HG02763 (cell line): ENCODE measurements around the gene APP.
A peak's percentile ranks its signal among the peaks of the same experiment; 100 is the strongest.

Source experiments
- ATAC-seq: cut with Tn5 transposase; IDR thresholded peaks from one replicate; pipeline ENCODE4 v1.9.1; 2021; ENCODE audit warnings: mild to moderate bottlenecking, moderate library complexity; ENCODE audit not compliant: unreplicated experiment

APP gene

GRCh38 chr21:26070822-26071425 lies 99.6 kb downstream of the APP start:
- ATAC-seq: peak; percentile 52

DNA sequence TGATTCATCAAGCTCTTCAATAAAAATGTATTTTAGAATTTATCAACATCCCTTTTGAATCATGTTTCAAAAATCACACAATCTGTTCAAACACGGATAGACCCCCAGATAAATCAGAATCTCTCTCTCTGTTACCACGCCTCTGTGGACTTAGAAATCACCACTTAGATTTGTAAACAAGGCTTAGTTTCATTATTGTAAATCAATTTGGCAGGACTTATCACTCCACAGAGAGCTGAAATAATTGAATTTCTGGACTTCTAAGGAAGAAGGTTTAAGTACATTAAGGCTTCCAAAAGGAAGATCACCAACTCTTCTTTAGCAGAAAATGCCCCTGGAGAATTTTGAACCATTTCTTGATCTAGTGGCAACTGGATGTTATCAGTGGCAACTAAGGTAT lies 100.4 kb downstream of the APP start:
- no peak for ATAC-seq

DNA sequence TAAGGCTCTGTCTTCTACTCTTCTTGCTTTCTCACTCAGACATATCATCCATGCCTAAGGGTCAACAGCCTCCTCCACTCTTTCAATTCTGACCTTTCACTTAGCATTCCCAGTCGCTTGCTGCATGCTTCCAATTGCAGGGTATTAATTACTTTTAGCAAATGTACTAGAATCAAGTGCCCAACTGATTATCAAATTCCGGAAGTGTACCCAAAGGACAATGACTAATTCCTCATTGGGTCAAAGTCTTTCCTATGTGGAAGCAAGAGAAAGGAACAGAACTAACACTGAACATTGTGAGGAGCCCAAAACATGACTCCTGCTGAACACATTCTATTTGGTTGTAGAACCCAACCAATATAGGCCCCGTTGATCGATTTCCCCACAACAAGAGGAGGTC lies 101.8 kb downstream of the APP start:
- no peak for ATAC-seq

DNA sequence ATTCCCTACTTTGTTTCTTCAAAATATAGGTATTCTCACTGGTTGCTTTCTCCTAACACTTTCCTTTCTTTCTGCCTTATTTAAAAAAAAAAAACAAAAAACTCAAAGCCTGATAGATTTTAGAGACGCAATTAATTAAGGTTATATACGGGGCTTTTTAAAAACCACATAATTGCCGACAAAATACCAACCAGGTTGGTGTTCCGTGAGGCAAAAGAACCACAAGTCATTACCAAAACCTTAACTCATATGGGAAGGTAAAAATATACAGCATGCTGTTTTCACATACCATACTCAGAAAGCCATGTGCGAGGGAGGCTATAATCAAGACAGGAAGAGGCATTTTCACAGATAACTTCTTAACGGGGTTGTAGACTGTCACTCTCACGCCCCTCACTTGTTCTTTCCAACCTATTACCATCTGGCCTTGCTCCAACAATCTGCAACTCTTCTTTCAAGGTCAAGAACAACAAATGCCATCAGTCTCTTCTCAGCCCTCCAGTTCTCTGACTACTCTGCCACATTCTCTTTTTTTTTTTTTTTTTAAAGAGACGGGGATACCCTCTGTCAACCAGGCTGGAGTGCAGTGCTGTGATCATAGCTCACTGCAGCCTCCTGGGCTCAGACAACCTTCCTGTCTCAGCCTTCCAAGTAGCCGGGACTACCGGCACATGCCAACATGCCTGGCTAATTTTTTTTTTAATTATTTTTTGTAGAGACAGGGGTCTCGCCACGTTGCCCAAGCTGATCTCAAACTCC lies 102.6 kb downstream of the APP start:
- no peak for ATAC-seq

- ATAC-seq: no peak
Measured at GRCh38 chr21:26064506-26064905, 106.1 kb downstream of the APP start.

DNA sequence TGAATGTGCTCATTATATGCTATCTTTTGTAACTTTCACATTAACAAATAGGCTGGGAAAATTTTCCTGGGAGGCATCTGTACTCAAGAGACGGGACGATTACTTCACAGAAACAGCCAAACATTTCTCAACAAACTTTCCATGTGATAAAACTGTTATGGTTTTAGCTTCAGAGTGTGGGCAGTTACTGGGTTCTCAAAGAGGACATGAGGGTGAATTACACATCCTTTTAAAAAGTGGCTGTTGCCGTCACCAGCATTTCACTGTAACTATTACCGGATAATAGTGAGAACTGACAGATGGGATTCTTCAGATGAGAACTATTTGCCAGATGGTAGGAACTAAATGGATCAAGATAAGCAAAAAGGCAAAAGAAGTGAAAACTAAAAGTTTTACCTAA lies 109.1 kb downstream of the APP start:
- ATAC-seq: no peak

DNA sequence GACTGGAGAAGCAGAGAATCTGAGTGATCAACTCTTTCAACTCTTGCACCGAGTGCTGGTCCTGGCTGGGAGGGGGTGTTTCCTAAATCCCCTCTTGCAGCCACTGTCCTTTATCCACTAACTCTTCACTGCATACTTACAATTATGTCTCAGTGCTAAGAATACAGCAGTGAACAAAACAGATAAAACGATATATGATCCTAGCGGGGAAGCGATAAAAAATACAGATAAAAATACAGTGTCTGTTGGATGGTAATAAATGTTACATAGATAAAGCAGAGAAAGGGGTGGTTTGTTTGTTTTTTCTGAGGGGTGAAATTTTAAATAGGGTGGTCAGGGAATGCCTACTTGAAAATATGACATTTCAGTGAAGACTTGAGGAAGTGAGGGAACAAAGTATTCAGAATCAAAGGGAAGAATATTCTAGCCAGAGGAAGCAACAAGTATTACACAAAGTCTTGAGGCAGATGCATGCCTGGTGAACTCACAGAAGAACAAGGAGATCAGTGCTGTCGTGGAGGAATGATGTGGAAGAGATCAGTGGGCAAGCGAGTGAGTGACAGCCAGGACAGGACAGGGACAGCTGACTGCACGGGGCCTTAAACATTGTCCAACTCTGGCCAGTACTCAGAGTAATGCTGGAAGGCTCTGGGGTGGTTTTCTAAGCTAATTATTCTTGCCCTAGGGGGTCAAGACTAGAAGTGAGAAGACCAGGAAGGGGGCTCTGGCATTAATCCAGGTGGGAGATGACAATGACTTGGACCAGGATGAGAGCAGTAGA lies 110.0 kb downstream of the APP start:
- no peak for ATAC-seq

- ATAC-seq: no peak
Measured at GRCh38 chr21:26057477-26058170, 112.9 kb downstream of the APP start.

GRCh38 chr21:26055841-26056264 lies 114.7 kb downstream of the APP start:
- no peak for ATAC-seq

- no peak for ATAC-seq
Measured at GRCh38 chr21:26055010-26055409, 115.6 kb downstream of the APP start.

GRCh38 chr21:26052057-26052456 lies 118.5 kb downstream of the APP start:
- ATAC-seq: no peak

GRCh38 chr21:26050857-26051256 lies 119.7 kb downstream of the APP start:
- ATAC-seq: no peak

DNA sequence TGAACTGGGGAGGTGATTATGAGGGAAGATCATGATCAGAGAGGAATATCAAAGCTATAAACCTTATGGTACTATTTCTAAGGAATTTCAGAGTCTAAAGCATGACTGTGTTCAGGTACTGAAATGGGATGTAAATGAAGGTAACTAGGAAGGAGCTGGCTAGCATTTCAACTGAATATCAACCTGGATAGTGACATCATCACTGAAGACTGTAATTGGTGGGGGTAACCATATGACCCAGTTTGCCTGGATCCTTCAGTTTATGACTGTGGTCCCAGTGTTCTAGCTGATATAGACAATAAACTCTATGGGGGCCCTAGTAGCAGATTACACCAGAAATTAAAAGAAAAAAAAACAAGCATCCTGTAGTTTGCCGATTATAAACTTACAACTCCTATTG lies 120.8 kb downstream of the APP start:
- ATAC-seq: no peak

- ATAC-seq: no peak
Measured at GRCh38 chr21:26047279-26047967, 123.1 kb downstream of the APP start.

GRCh38 chr21:26043891-26044290 lies 126.7 kb downstream of the APP start:
- ATAC-seq: no peak

GRCh38 chr21:26042181-26042876 lies 128.2 kb downstream of the APP start:
- no peak for ATAC-seq

DNA sequence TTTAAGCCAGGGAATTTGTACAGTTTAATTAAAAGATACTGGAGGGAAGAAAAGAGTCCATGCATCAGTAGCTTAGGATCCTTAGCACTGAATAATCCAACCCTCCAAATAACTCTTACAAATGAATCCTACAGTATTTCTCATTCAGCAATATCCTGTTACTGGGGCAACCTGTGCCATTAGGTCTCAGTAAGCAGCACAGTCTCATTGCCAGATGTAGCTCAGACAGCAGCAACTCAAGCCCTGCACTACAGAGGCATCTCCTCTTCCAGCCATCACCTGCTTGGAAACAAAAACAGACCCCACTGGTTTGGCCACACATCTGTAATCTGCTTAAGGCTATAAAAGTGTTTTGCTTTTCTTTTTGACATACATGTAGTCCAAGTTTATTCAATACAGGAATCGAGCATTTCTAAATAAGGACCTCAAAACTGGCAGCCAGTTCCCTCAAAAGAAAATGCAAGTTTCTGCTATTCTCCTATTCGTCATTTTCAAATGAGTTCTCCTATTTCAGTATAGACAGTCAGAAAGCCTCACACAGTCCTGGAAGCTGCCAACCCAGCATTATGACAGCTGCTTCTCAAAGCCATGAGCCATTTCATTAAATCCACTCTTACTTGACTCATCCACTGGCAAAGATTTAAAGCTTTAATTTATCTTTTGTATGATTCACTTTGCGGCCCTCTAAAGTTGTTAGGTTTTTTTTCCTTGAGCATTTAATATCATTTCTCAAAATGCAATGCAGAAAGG lies 129.0 kb downstream of the APP start:
- ATAC-seq: no peak

GRCh38 chr21:26036916-26037315 lies 133.7 kb downstream of the APP start:
- no peak for ATAC-seq

DNA sequence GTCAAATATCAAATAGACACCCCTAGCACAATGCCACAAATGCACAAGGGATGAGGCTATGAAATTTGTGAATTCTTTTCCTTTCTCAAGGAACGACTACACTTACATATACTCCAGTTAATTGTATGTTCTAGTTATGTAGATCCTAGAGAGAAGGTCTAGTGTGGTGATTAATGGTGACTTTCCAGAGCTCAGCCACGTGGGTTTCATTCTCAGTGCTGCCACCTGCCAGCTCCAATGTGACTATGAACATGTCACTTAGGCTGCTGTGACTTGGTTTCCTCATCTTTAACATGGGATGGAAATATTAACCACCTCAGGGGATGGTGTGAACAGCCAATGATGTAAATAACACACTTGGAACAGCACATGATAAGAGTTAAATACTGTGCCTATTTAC lies 138.3 kb downstream of the APP start:
- ATAC-seq: no peak
